Measurements from ENCODE around the gene LY86. TPM values are rescaled to one million over a fixed set of nuclear protein-coding genes. Genes with fewer than 3 reads are reported as not detected.
A peak's percentile ranks its signal among the peaks of the same experiment; 100 is the strongest.

LY86 gene
- total and polyA plus RNA-seq, 9 of the 15 experiments (the other 6 are each of a cell fraction or from before 2014, with no cell fraction given): 0.08 to 0.20 TPM; not detected in 7

GRCh38 chr6:6597682-6598081, 9.2 kb downstream of the LY86 start:
- DNase-seq (ENCODE audit: extremely low read depth in 1 of 4, low spot score in 3 of 4) (no peak), FAIRE-seq (no peak), ATAC-seq (peak; percentile 85)
- Histone ChIP-seq H3K9ac (ENCODE audit: insufficient read depth in 1 of 2, low read depth in 2 of 2, low read length in 2 of 2) (no peak overlapping the region), H3K79me2 (ENCODE audit: control insufficient read depth, insufficient read depth, low read length) (no peaks in the 10 kb centered on the region), H3K4me3 (no peak overlapping the region), H3K27ac (ENCODE audit: extremely low read depth, low read depth, low read length) (no peak overlapping the region), H4K20me1 (replicated peaks; ENCODE audit: control insufficient read depth, insufficient read depth, low read length) (no peaks in the 10 kb centered on the region), H3K4me1 (replicated peaks in 1 of 2; ENCODE audit: control insufficient read depth in 2 of 2, insufficient read depth in 2 of 2, low read length in 2 of 2) (no peaks in the 10 kb centered on the region; a peak in 2 of 5 replicates), H3K9me3 (replicated peaks; ENCODE audit: control insufficient read depth, insufficient read depth, low read depth, low read length) (no peaks in the 10 kb centered on the region), H3K27me3 (ENCODE audit: control insufficient read depth in 2 of 2, insufficient read depth in 2 of 2, low read length in 2 of 2) (peaks cover 20 to 35% of the 10 kb centered on the region in 2 experiments), H3K9me1 (ENCODE audit: control insufficient read depth, insufficient read depth, low read length) (no peaks in the 10 kb centered on the region), H3K36me3 (ENCODE audit: control insufficient read depth, insufficient read depth, low read length) (no peaks in the 10 kb centered on the region), H2AFZ (ENCODE audit: low read depth, low read length) (no peak overlapping the region; the same call in 1 of the 2 replicates), H3K4me2 (ENCODE audit: insufficient read depth, low read length) (no peak overlapping the region)
- in situ Hi-C loops (cut with MboI): no loop called here
- WGBS (ENCODE audit: insufficient coverage, low coverage, missing lambda C conversion rate): 0% methylated on average over 5 of the region's 5 CpGs
- CTCF ChIA-PET (ENCODE audit: low intra/inter-chr PET ratio): no interaction called here
- TF ChIP-seq ZKSCAN1 (IDR thresholded peaks at IDR 0.05; ENCODE audit: low read depth, low read length) (no peak), NFIX (CRISPR knock-in tag; IDR thresholded peaks at IDR 0.05; ENCODE audit: low read depth) (no peak), SIX5 (IDR thresholded peaks at IDR 0.05; ENCODE audit: borderline replicate concordance in 1 of 2, insufficient read depth in 1 of 2, low read depth in 1 of 2, low read length in 2 of 2) (0 out of 4 replicates have a peak, but pooled peaks of 1 of the 2 experiments have one; percentile 13), ZC3H8 (IDR thresholded peaks at IDR 0.05) (no peak), MCM3 (IDR thresholded peaks at IDR 0.05) (no peak), SUPT5H (IDR thresholded peaks at IDR 0.05) (no peak), EHMT2 (IDR thresholded peaks at IDR 0.05) (no peak)
- POLR2A ChIA-PET: interaction anchor here (0.7 to 1.7 kb wide), 4 partner anchors 8 to 1836 kb away, joined by 3 to 5 read pairs (median 4); no protein-coding TSS in a partner anchor
- intact Hi-C loops (cut with micrococcal nuclease): no loop called here
- no TSS peak for BruUV-seq (replicated peaks)

- in situ Hi-C loops (cut with MboI): no loop called here
These were observed 11.0 kb downstream of the LY86 start for GRCh38 chr6:6599468-6599873.

More at GRCh38 chr6:6599468-6599873, 11.0 kb downstream of the LY86 start:
- H4K20me1 ChIP-seq (replicated peaks; ENCODE audit: control insufficient read depth, insufficient read depth, low read length): no peaks in the 10 kb centered on the region
- FAIRE-seq: no peak
- no peaks in the 10 kb centered on the region for H3K9me1 ChIP-seq (ENCODE audit: control insufficient read depth, insufficient read depth, low read length)
- H3K4me3 ChIP-seq: no peak overlapping the region
- no peak for TF ChIP-seq ZNF217 (CRISPR knock-in tag; IDR thresholded peaks at IDR 0.05)
- TF ChIP-seq TFE3 (CRISPR knock-in tag; IDR thresholded peaks at IDR 0.05): peak; percentile 47
- no TSS peak for BruUV-seq (replicated peaks)
- H3K9me3 ChIP-seq (replicated peaks; ENCODE audit: control insufficient read depth, insufficient read depth, low read depth, low read length): no peaks in the 10 kb centered on the region
- H3K27me3 ChIP-seq (ENCODE audit: control insufficient read depth in 2 of 2, insufficient read depth in 2 of 2, low read length in 2 of 2): peaks cover 22 to 40% of the 10 kb centered on the region in 2 experiments
- H3K36me3 ChIP-seq (ENCODE audit: control insufficient read depth, insufficient read depth, low read length): no peaks in the 10 kb centered on the region
- 0% methylated on average over 4 of the region's 4 CpGs for WGBS (ENCODE audit: insufficient coverage, low coverage, missing lambda C conversion rate)
- ATAC-seq: no peak
- H3K79me2 ChIP-seq (ENCODE audit: control insufficient read depth, insufficient read depth, low read length): no peaks in the 10 kb centered on the region
- intact Hi-C loops (cut with micrococcal nuclease): no loop called here
- H2AFZ ChIP-seq (ENCODE audit: low read depth, low read length): no peak overlapping the region
- H3K9ac ChIP-seq (ENCODE audit: insufficient read depth in 1 of 2, low read depth in 2 of 2, low read length in 2 of 2): no peak overlapping the region
- ChIA-PET CTCF (ENCODE audit: low intra/inter-chr PET ratio) (no interaction called here), POLR2A (interaction anchor here (0.5 to 1.0 kb wide), 3 partner anchors 13 to 524 kb away, joined by 3 read pairs; no protein-coding TSS in a partner anchor)
- no peaks in the 10 kb centered on the region; a peak in 2 of 5 replicates for H3K4me1 ChIP-seq (replicated peaks in 1 of 2; ENCODE audit: control insufficient read depth in 2 of 2, insufficient read depth in 2 of 2, low read length in 2 of 2)
- H3K27ac ChIP-seq (ENCODE audit: extremely low read depth, low read depth, low read length): no peak overlapping the region
- DNase-seq (ENCODE audit: extremely low read depth in 1 of 4, low spot score in 3 of 4): no peak
- no peak overlapping the region for H3K4me2 ChIP-seq (ENCODE audit: insufficient read depth, low read length)
